Mucosa of rectum (tissue), 2 donors: ENCODE results near the gene NCBP2.

Experiments
- H3K27ac ChIP-seq, 2 donors: one replicate each; pipeline ENCODE4 v1.7.0; 2013; ENCODE audit warnings: inconsistent platforms in 2 of 2, low read depth in 2 of 2, low read length in 2 of 2
- H3K27me3 ChIP-seq, 2 donors: one replicate each; pipeline ENCODE4 v1.7.0; 2013; ENCODE audit warnings: low read length in 2 of 2; ENCODE audit not compliant: control insufficient read depth in 2 of 2, insufficient read depth in 2 of 2
- H3K36me3 ChIP-seq, 2 donors: one replicate each; pipeline ENCODE4 v1.7.0; 2013; ENCODE audit warnings: low read length in 2 of 2; ENCODE audit not compliant: control insufficient read depth in 2 of 2, insufficient read depth in 2 of 2
- H3K4me1 ChIP-seq, 2 donors: one replicate each; pipeline ENCODE4 v1.7.0; 2013; ENCODE audit warnings: low read length in 2 of 2, mild to moderate bottlenecking in 1 of 2; ENCODE audit not compliant: control insufficient read depth in 2 of 2, insufficient read depth in 2 of 2
- H3K4me3 ChIP-seq, 2 donors: one replicate each; pipeline ENCODE4 v1.7.0; 2013; ENCODE audit warnings: low read length in 2 of 2
- H3K9ac ChIP-seq, 2 donors: one replicate each; pipeline ENCODE4 v1.7.0; 2013; ENCODE audit warnings: low read length in 2 of 2, low read depth in 1 of 2, mild to moderate bottlenecking in 1 of 2
- H3K9me3 ChIP-seq, 2 donors: one replicate each; pipeline ENCODE4 v1.7.0; 2013; ENCODE audit warnings: low read length in 2 of 2; ENCODE audit not compliant: control insufficient read depth in 2 of 2
- donor health status: healthy.
- donor health status: Normal muscosa, but diverticular disease.

Gene NCBP2

DNA sequence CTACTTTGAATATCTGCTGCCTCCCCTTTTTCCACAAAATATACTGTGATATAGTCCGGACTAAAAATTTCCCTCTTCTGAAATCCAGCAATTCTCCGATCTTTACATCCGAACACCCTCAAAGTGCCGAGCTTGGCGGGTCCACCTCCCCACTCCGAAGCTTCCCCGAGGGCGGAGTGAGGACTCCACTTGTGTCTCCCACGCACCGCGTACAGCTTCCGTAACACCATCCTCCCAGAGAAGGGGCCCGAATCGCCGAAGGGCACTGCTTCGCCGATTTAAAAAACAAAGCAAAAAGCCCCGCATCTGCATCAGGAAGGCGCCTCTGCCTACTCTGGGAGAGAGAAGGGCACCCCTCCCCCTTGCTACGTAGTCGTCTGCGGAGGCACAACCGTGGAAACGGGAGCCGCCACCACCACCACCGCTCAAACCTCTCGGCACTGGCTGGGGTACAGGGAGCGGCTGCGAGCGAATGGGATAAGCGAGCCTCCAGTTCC, 551 bp downstream of the NCBP2 start:
- Histone ChIP-seq H3K36me3 (peaks cover 22 to 29% of the 10 kb centered on the region in 2 donors), H3K9me3 (no peaks in the 10 kb centered on the region), H3K27me3 (no peaks in the 10 kb centered on the region), H3K4me3 (peak overlapping the region; percentile 97 to 98), H3K9ac (peak overlapping the region; percentile 97), H3K4me1 (peaks cover 18 to 28% of the 10 kb centered on the region in 2 donors), H3K27ac (peak overlapping the region; percentile 97 to 98)

DNA sequence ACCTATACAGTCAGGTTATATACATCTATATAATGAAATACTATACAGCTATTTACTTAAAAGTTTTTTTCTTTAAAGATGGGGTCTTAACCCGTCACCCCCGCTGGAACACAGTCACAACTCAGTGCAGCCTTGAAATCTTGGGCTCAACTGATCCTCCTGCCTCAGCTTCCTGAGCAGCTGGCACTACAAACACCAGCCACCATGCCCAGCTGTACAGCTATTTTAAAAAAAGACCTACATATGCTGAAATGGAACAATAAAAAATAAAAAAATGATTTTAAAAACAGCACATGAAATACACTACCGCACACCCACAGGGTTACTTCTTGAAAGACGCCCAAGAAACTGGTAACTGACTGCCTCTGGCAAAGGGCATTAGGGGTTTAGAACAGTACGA, 3.8 kb downstream of the NCBP2 start:
- no peak overlapping the region for H3K9ac ChIP-seq
- no peak overlapping the region for H3K4me3 ChIP-seq
- no peak overlapping the region for H3K27ac ChIP-seq
- peaks cover 16 to 17% of the 10 kb centered on the region in 2 donors for H3K4me1 ChIP-seq
- no peaks in the 10 kb centered on the region for H3K27me3 ChIP-seq
- H3K9me3 ChIP-seq = no peaks in the 10 kb centered on the region
- H3K36me3 ChIP-seq = peaks cover 39 to 57% of the 10 kb centered on the region in 2 donors

GRCh38 chr3:196938124-196938523, 4.2 kb downstream of the NCBP2 start:
- Histone ChIP-seq H3K4me1 (peaks cover 11 to 12% of the 10 kb centered on the region in 2 donors), H3K4me3 (no peak overlapping the region), H3K9me3 (no peaks in the 10 kb centered on the region), H3K27ac (no peak overlapping the region), H3K9ac (no peak overlapping the region), H3K27me3 (no peaks in the 10 kb centered on the region), H3K36me3 (peaks cover 39 to 57% of the 10 kb centered on the region in 2 donors)

DNA sequence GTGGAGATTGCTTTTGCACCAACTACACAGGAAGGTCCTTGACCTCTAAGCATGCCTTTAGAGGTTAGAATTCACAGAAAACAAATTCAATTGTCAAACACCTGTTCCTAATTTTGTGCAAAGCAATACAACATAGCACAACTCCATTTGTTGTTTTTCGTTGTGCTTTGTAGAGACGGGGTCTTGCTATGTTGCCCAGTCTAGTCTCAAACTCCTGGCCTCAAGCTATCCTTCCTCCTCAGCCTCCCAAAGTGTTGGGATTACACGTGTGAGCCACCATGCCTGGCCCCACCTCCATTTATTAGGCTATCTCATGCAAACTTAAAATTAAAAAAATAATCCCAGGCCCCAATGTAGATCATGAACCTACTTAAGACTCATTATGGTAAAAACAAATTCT, 6.0 kb downstream of the NCBP2 start:
- H3K9ac ChIP-seq = no peak overlapping the region
- no peaks in the 10 kb centered on the region for H3K9me3 ChIP-seq
- peaks cover 8 to 10% of the 10 kb centered on the region in 2 donors for H3K4me1 ChIP-seq
- H3K36me3 ChIP-seq = peaks cover 49 to 67% of the 10 kb centered on the region in 2 donors
- H3K27ac ChIP-seq = no peak overlapping the region
- H3K27me3 ChIP-seq = no peaks in the 10 kb centered on the region
- no peak overlapping the region for H3K4me3 ChIP-seq

GRCh38 chr3:196932600-196932999, 9.7 kb downstream of the NCBP2 start:
- Histone ChIP-seq H3K36me3 (peaks cover 62 to 66% of the 10 kb centered on the region in 2 donors), H3K27ac (no peak overlapping the region), H3K4me1 (no peaks in the 10 kb centered on the region), H3K9me3 (no peaks in the 10 kb centered on the region), H3K4me3 (no peak overlapping the region), H3K9ac (no peak overlapping the region), H3K27me3 (no peaks in the 10 kb centered on the region)

DNA sequence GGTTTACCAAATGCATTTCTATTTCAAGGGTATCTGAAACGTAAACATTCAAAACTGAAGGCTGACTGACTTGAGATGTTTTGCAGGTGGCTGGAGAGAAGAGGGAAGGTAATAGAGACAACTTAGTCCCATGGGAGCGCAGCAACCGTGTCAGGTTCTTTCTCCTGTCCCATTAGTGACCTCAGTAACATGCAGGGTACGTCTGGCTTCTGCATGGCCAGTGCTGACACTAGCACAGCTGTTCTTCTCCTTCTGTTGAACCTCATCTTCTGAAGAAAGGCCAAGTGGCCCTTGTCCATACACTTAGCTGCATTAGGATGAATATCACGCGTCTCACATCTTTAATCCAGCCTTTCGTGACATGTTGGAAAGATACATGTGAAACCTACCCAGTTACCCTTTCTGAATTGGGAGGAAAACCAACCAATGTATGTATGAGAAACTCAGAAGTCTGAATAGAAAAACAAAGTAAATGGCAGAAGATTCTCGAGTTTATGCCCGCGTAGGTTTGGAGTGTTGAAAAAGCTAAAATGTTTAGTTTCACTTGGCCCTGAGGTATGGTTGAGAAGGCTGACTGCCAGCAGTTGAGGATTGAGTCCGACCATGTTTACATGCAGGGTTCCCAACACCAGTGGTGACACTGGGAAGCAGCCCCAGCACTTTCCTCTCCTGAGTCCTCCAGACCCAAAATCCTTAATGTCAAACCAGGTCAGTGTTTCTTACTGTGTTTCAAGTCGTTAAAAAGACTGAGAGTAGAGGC, 10.3 kb downstream of the NCBP2 start:
- Histone ChIP-seq H3K4me1 (no peaks in the 10 kb centered on the region), H3K36me3 (peaks cover 57 to 60% of the 10 kb centered on the region in 2 donors), H3K27me3 (no peaks in the 10 kb centered on the region), H3K9ac (no peak overlapping the region), H3K4me3 (no peak overlapping the region), H3K27ac (no peak overlapping the region), H3K9me3 (no peaks in the 10 kb centered on the region)

- Histone ChIP-seq H3K9ac (no peak overlapping the region), H3K4me1 (no peaks in the 10 kb centered on the region), H3K4me3 (no peak overlapping the region), H3K9me3 (no peaks in the 10 kb centered on the region), H3K27ac (no peak overlapping the region), H3K27me3 (no peaks in the 10 kb centered on the region), H3K36me3 (peaks cover 48 to 52% of the 10 kb centered on the region in 2 donors)
Measured at GRCh38 chr3:196931157-196931556, 11.2 kb downstream of the NCBP2 start.

DNA sequence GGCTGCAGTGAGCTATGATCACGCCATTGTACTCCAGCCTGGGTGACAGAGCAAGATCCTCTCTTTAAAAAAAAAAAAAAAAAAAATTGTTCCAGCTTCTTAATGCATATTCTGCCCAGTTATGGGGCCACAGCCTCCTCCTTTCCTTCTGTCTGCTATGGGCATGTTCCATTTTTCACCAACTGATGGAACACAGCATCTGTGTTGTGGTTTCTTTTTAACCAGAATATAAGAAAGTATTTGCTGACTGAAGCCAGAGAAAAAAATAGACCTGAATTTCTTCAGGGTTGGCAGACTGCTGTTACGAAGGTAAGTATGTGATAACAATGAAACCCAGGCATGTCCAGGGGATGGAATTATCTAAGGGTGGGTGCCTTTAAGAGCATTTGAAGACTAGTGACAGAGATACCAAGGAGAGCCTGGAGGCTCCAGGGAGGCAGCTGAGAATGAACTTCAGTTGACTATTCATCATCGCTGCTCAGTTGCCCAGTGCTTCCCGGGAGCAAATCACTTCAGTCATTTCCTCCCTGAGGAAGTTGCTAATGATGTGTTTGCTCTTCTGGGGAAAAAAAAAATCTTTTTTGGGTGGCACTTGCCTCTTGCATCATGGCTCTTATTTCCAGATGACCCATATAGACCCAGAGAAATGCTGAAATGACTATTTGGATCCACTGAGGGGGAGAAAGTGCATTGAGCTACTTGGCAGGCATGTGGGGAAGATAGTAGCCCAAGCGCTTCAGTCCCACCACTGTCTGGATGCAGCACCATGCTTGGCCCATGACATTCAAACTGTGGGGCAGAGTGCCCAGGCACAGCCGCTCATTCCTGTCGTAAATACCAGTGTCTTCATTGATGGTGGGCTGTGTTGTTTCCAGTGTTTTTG, 14.5 kb downstream of the NCBP2 start:
- Histone ChIP-seq H3K4me3 (no peak overlapping the region), H3K27me3 (no peaks in the 10 kb centered on the region), H3K9ac (no peak overlapping the region), H3K9me3 (no peaks in the 10 kb centered on the region), H3K36me3 (peaks cover 35 to 40% of the 10 kb centered on the region in 2 donors), H3K4me1 (no peaks in the 10 kb centered on the region), H3K27ac (no peak overlapping the region)

DNA sequence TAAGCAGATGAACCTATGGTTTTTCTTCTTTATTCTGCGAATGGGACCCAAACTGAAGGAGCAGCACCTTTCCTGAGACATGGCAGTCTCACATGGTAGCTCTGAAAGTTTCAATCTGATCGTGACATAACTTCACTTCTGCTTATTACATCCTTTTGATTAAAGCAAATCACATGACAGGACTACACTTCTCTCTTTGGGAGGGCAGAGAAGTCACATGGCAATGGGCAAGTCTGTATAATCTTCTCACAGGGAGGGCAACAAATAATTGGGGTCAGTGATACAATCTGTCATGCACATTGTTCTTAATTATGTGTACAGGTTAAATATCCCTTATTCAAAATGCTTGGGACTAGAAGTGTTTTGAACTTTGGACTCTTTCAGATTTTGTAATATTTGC, 21.6 kb downstream of the NCBP2 start:
- Histone ChIP-seq H3K4me3 (no peak overlapping the region), H3K27ac (no peak overlapping the region), H3K36me3 (peaks cover 7 to 11% of the 10 kb centered on the region in 2 donors), H3K9me3 (no peaks in the 10 kb centered on the region), H3K4me1 (no peaks in the 10 kb centered on the region), H3K27me3 (no peaks in the 10 kb centered on the region), H3K9ac (no peak overlapping the region)

GRCh38 chr3:196918968-196919367, 23.4 kb downstream of the NCBP2 start:
- no peak overlapping the region for H3K9ac ChIP-seq
- peaks cover 14 to 15% of the 10 kb centered on the region in 2 donors for H3K36me3 ChIP-seq
- H3K9me3 ChIP-seq = no peaks in the 10 kb centered on the region
- no peak overlapping the region for H3K4me3 ChIP-seq
- H3K27ac ChIP-seq = no peak overlapping the region
- H3K4me1 ChIP-seq = no peaks in the 10 kb centered on the region
- no peaks in the 10 kb centered on the region for H3K27me3 ChIP-seq
